H54 (cell line): ENCODE data around the gene TEC.

Source experiments
- DNase-seq: peaks from one replicate; pipeline ENCODE4 v3.0.0; 2011; ENCODE audit warnings: low spot score, mixed read lengths; ENCODE audit not compliant: insufficient read length
- FAIRE-seq: peaks from 3 replicates; lab custom pipeline; 2011; peaks lifted over from hg19 to GRCh38; lab: Jason Lieb, UNC
- POLR2A ChIP-seq: IDR thresholded peaks from 2 replicates; pipeline ENCODE4 v1.6.1; 2011; ENCODE audit warnings: low read depth, mild to moderate bottlenecking, low read length

TEC gene

GRCh38 chr4:48153791-48154550, 115.7 kb downstream of the TEC start:
- FAIRE-seq (no peak), DNase-seq (no peak)
- TF ChIP-seq POLR2A = no peak

DNA sequence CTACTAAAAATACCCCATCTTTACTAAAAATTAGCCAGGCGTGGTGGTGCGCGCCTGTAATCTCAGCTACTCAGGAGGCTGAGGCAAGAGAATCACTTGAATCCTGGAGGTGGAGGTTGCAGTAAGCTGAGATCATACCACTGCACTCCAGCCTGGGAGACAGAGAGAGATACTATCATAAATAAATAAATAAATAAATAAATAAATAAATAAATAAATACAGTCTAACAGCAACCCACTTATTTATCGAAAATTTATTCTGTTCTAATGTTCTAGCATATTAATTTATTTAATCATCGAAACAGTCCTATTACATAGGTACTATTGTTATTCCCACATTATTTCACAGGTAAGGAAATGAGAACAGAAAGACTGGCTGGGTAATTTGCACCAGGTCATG, 117.4 kb downstream of the TEC start:
- DNase-seq (no peak), FAIRE-seq (no peak)
- no peak for TF ChIP-seq POLR2A

- FAIRE-seq = no peak
- TF ChIP-seq POLR2A = no peak
These were observed 119.7 kb downstream of the TEC start for GRCh38 chr4:48149827-48150370.

GRCh38 chr4:48147621-48148020, 122.0 kb downstream of the TEC start:
- no peak for TF ChIP-seq POLR2A
- FAIRE-seq (no peak), DNase-seq (no peak)

More at GRCh38 chr4:48149827-48150370, 119.7 kb downstream of the TEC start:
- no peak for DNase-seq

DNA sequence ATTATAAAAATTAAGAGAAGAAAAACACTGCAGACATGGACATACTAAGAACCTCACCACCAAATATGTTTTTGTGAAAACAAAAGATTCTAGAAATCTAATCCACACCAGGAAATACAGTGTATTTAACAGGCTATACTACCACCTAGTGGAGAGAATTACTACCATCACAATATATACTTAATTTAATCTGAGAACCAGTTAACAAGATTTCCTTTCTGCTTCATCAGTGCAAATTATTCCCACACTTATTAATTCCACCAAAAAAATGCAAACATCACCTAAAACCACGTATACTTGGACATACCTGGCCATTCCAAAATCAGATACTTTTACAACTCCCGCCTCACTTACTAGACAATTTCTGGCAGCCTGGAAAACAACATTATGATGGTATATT, 128.6 kb downstream of the TEC start:
- no peak for TF ChIP-seq POLR2A
- FAIRE-seq (no peak), DNase-seq (no peak)

GRCh38 chr4:48139691-48140090, 129.9 kb downstream of the TEC start:
- no peak for TF ChIP-seq POLR2A
- DNase-seq (no peak), FAIRE-seq (no peak)

DNA sequence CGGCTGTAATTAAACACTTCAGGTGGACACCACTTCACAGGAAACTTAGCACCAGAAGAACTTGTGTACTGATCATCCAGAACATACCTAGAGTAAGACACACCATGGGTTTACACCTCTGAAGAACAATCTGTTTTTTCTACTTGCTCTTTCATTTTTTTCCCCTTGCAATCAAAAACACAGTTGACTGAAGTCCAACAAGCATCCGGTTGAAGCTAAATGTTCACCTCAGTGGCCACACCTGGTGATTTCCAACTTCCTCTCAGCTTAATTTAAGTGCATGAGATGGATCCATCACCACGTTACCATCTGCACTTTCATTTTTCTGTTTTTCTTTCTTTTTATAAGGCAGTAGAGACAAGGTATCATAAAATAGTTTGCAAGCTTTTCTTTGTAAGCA, 130.7 kb downstream of the TEC start:
- no peak for FAIRE-seq
- DNase-seq = no peak
- no peak for TF ChIP-seq POLR2A

- FAIRE-seq (no peak), DNase-seq (no peak)
- TF ChIP-seq POLR2A = no peak
These were observed 131.1 kb downstream of the TEC start for GRCh38 chr4:48138511-48138910.

- DNase-seq (no peak), FAIRE-seq (no peak)
- TF ChIP-seq POLR2A = no peak
These were observed 131.8 kb downstream of the TEC start for GRCh38 chr4:48137846-48138245.

- DNase-seq (no peak), FAIRE-seq (no peak)
- no peak for TF ChIP-seq POLR2A
These were observed 135.6 kb downstream of the TEC start, which contains the start of gene TXK for GRCh38 chr4:48134081-48134480. Gene TXK (minus strand): TSS chr4:48134250. CDS start chr4:48134170, 80 bp downstream.

DNA sequence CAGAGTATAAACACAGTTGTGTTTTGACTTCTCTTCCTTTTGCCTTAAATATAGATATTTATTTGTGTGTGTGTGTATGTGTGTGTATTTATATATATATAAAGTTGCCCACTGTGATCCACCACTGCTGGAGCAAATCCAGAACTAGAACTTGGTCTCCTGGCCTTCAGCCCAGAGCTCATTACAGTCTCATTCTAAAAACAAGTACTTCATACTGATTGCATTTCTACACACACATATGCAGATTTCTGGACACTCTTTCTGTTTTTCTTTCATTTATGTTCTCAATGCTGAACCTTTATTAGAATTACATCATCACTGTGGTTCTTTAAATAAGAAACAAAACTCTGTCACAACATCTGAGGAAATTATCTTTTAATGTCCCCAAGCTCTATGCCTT, 136.0 kb downstream of the TEC start:
- TF ChIP-seq POLR2A = no peak
- DNase-seq (no peak), FAIRE-seq (no peak)

GRCh38 chr4:48131736-48132135, 137.9 kb downstream of the TEC start:
- TF ChIP-seq POLR2A = no peak
- no peak for DNase-seq
- FAIRE-seq = no peak

GRCh38 chr4:48130100-48130499, 139.5 kb downstream of the TEC start:
- DNase-seq (no peak), FAIRE-seq (no peak)
- TF ChIP-seq POLR2A = no peak

DNA sequence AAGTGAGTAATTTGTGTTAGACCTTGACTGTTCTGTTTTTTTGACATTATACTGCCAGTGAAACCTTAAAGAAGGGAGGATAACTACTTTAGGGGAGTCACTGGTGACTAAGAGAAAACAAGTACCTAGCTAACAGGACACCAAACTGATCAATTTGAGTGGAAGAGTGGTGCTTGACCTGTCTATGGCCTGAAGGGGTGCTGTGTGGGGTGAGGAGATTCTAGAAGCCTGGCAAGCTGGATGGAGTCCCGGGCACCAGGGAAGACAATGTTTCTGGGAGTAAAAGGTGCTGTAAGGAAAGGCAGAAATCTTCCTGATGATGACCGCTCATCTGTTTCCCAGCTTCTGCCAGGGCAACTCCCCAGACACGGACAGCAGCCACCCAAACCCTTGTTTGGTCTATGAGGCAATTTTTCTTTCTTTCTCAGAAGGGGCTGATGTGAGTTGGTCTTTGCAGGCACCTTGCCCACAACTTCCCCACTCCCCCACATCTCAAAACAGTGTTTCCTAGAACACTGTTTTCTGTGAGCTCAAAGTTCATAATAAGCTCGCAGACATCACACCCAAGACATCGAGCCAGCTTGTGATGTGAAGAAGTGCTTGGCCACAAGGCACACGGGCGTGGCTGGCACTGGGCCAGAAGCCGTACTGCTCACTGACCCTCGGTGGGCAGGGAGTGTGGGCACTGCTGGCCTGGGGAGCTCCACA, 140.2 kb downstream of the TEC start:
- DNase-seq = no peak
- no peak for TF ChIP-seq POLR2A
- no peak for FAIRE-seq
